HEK293 (cell line): Measurements from ENCODE around the gene HMGB2.

Experiments used
- CTCF ChIA-PET: fragments of 350-600 bp; formaldehyde crosslinking; extraction: SDS; loops from one replicate; lab custom pipeline; 2021; ENCODE audit warnings: antibody characterized with exemption; lab: Yijun Ruan, JAX
- POLR2A ChIA-PET: fragments of 300-600 bp; formaldehyde crosslinking; extraction: SDS; loops from one replicate; lab custom pipeline; 2020; ENCODE audit warnings: antibody characterized with exemption, inconsistent platforms; lab: Yijun Ruan, JAX
- H3K27ac ChIP-seq: fragments of 200-500 bp; sonication (Bioruptor generic); 2 replicates; pipeline ENCODE4 v1.5.1; 2014; ENCODE audit warnings: low read depth, low read length, control low read depth, inconsistent platforms; ENCODE audit errors: extremely low read depth
- H3K36me3 ChIP-seq, 2 experiments: fragments of 200-500 bp in 1 of 2; sonication (Bioruptor generic) in 1 of 2; 1 replicate in 1 of 2; 2 replicates in 1 of 2; pipeline ENCODE4 v1.5.1; 2014 to 2017; ENCODE audit warnings: inconsistent platforms in 2 of 2, low read length in 2 of 2; ENCODE audit not compliant: control insufficient read depth in 2 of 2, insufficient read depth in 1 of 2
- H3K4me1 ChIP-seq: fragments of 200-500 bp; sonication (Bioruptor generic); 2 replicates; pipeline ENCODE4 v1.5.1; 2014; ENCODE audit warnings: mild to moderate bottlenecking, low read length, inconsistent platforms; ENCODE audit not compliant: control insufficient read depth, insufficient read depth
- H3K4me3 ChIP-seq: 2 replicates; pipeline ENCODE4 v1.5.1; 2011; ENCODE audit warnings: low read depth, mild to moderate bottlenecking, control low read depth, low read length, moderate library complexity
- H3K9me3 ChIP-seq: fragments of 200-500 bp; sonication (Bioruptor generic); 2 replicates; pipeline ENCODE4 v1.5.1; 2014; ENCODE audit warnings: low read depth, low read length, inconsistent platforms; ENCODE audit not compliant: control insufficient read depth, insufficient read depth
- PRDM4 ChIP-seq: fragments of 450-650 bp; formaldehyde crosslinking; IDR thresholded peaks from 2 replicates; pipeline ENCODE4 v1.5.1; 2017; ENCODE audit warnings: missing biosample characterization, missing genetic modification characterization
- SETDB1 ChIP-seq: IDR thresholded peaks from one replicate; pipeline ENCODE4 v1.6.1; 2017; ENCODE audit warnings: mild to moderate bottlenecking, low read length, moderate library complexity, mixed read lengths; ENCODE audit not compliant: insufficient read length
- ZBTB44 ChIP-seq: fragments of 450-650 bp; IDR thresholded peaks from 2 replicates; pipeline ENCODE4 v1.5.1; 2018; ENCODE audit warnings: missing biosample characterization, mild to moderate bottlenecking, missing genetic modification characterization
- ZFP3 ChIP-seq: fragments of 450-650 bp; formaldehyde crosslinking; IDR thresholded peaks from 2 replicates; pipeline ENCODE4 v1.5.1; 2016; ENCODE audit warnings: low read depth, missing biosample characterization, missing genetic modification characterization
- ZNF26 ChIP-seq: fragments of 450-650 bp; formaldehyde crosslinking; IDR thresholded peaks from 2 replicates; pipeline ENCODE4 v1.5.1; 2016; ENCODE audit warnings: missing biosample characterization, missing genetic modification characterization
- ZNF488 ChIP-seq: fragments of 450-650 bp; formaldehyde crosslinking; IDR thresholded peaks from 2 replicates; pipeline ENCODE4 v1.5.1; 2016; ENCODE audit warnings: missing biosample characterization, missing genetic modification characterization
- ZNF501 ChIP-seq: fragments of 450-650 bp; formaldehyde crosslinking; IDR thresholded peaks from 2 replicates; pipeline ENCODE4 v1.5.1; 2016; ENCODE audit warnings: missing biosample characterization, missing genetic modification characterization
- ZNF544 ChIP-seq: fragments of 450-650 bp; formaldehyde crosslinking; IDR thresholded peaks from 2 replicates; pipeline ENCODE4 v1.5.0; 2017; ENCODE audit warnings: missing biosample characterization, missing genetic modification characterization
- ZNF654 ChIP-seq: fragments of 450-650 bp; formaldehyde crosslinking; IDR thresholded peaks from 2 replicates; pipeline ENCODE4 v1.5.1; 2016; ENCODE audit warnings: low read depth, missing biosample characterization, missing genetic modification characterization
- ZSCAN18 ChIP-seq: fragments of 450-650 bp; formaldehyde crosslinking; IDR thresholded peaks from 2 replicates; pipeline ENCODE4 v1.5.1; 2016; ENCODE audit warnings: missing biosample characterization, missing genetic modification characterization

Gene HMGB2

GRCh38 chr4:173288296-173288695 is 45.9 kb downstream of the HMGB2 start:
- TF ChIP-seq ZFP3 (tag by site-specific recombination) (no peak), ZNF501 (tag by site-specific recombination) (no peak), ZSCAN18 (no peak), ZNF654 (tag by site-specific recombination) (peak; percentile 30; the same call in 1 of the 2 replicates), PRDM4 (tag by site-specific recombination) (no peak)
- no peaks in the 10 kb centered on the region for H3K9me3 ChIP-seq
- no peak overlapping the region for H3K27ac ChIP-seq
- ChIA-PET POLR2A (no interaction called here), CTCF (interaction anchor here (0.6 to 2.3 kb wide), 10 partner anchors 8 to 1252 kb away, joined by 3 to 13 read pairs (median 3); no protein-coding TSS in a partner anchor)
- no peak overlapping the region for H3K4me3 ChIP-seq
- no peaks in the 10 kb centered on the region for H3K4me1 ChIP-seq
- H3K36me3 ChIP-seq: no peaks in the 10 kb centered on the region

- POLR2A ChIA-PET: no interaction called here
- Histone ChIP-seq H3K36me3 (no peaks in the 10 kb centered on the region), H3K9me3 (no peaks in the 10 kb centered on the region)
These were observed 46.7 kb downstream of the HMGB2 start for GRCh38 chr4:173287486-173287885.

More at GRCh38 chr4:173287486-173287885, 46.7 kb downstream of the HMGB2 start:
- Histone ChIP-seq H3K4me1 (no peaks in the 10 kb centered on the region), H3K27ac (no peak overlapping the region), H3K4me3 (no peak overlapping the region)
- TF ChIP-seq ZNF26 (tag by site-specific recombination) (no peak), SETDB1 (peak; percentile 54), ZNF488 (tag by site-specific recombination) (no peak), ZBTB44 (tag by site-specific recombination) (no peak), ZNF544 (no peak)
- CTCF ChIA-PET: interaction anchor here (0.6 to 2.3 kb wide), 7 partner anchors 7 to 1251 kb away, joined by 3 to 13 read pairs (median 4); no protein-coding TSS in a partner anchor
